ENCODE measurements around the gene LGALS3BP. TPM values are rescaled to one million over a fixed set of nuclear protein-coding genes. Genes with fewer than 3 reads are reported as not detected.
"Not testable (repeated sequence)": the region's sequence is repeated elsewhere in the genome, so short reads cannot be mapped to it uniquely, and the experiment has no call there.

Gene LGALS3BP
- total RNA-seq, 2 donors from 2014 or later, result 44.8 to 48.2 TPM

DNA sequence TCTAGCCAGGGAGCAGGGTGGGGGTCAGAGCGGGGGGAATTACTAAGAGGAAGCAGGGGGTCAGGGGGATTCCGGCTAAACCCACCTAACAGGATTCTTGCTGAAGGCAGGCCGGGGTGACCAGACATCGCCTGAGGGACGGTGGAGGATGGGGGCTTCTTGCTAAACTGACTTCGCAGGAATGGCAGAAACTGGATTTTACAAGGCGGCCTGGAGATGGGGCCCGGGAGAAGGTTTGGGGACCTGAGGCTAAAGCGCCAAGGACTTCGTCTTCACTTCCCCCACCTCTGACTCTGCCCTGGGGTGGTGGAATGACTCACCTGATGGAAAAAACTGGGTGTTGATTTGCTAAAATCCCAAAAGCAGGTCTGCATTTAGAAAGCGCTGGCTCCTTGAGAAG is 23.5 kb downstream of the LGALS3BP start:
- H3K4me3 Mint-ChIP-seq, result no peak overlapping the region
- peak; percentile 31 for ATAC-seq (replicated peaks)
- no peak overlapping the region for H3K27ac Mint-ChIP-seq
- no peaks in the 10 kb centered on the region for H3K36me3 Mint-ChIP-seq (ENCODE audit: low read depth)
- H3K27me3 Mint-ChIP-seq, result peaks cover 4% of the 10 kb centered on the region
- no peaks in the 10 kb centered on the region for H3K9me3 Mint-ChIP-seq
- no peaks in the 10 kb centered on the region for H3K4me1 Mint-ChIP-seq

- Mint-ChIP-seq H3K4me3 (no peak overlapping the region), H3K27ac (no peak overlapping the region), H3K36me3 (ENCODE audit: low read depth) (no peaks in the 10 kb centered on the region), H3K4me1 (no peaks in the 10 kb centered on the region), H3K9me3 (peaks cover 5% of the 10 kb centered on the region), H3K27me3 (peaks cover 4% of the 10 kb centered on the region)
- ATAC-seq (replicated peaks), result peak; percentile 89
Measured at GRCh38 chr17:78954684-78955083, 25.0 kb downstream of the LGALS3BP start.

DNA sequence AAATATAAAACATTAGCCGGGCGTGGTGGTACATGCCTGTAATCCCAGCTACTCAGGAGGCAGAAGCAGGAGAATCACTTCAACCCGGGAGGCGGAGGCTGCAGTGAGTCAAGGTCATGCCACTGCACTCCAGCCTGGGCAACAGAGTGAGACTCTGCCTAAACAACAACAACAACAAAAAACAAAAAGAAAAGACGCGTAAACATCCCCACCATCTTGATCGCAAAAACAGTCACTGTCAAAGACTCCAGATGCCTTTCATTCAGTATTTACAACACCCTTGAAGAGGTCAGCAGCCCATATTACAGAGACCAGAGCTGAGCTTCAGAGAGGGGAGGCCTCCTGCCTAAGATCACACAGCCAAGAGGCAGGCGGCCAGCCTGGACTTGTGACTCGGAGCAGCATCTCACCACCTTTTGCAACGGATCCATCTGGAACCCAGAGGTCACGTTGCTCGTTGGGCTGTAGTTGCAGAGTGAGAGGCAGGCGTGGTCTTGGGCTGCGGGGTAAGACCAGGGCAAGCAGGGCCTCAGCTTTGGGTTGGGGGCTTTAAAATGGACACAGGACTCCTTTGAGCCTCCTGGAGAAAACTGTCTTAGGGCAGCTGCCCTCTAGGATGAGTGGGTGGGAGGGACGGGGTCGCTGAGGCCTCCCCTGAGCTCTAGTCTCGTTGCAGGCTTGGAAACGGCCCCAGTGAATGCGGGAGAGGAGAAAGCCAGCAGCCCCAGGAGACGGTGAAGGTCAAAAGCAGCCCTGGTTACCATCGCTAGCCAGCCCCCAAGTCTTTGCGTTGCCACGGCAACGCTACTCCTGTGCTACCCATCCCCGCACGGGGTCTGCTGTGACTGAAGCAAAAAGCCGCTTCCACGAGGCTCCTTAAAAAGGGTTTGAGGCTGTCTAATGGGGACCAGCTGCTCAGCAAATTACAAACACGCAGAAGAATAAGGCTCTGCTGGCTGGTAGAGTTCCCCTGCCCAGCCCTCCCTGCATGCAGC is 26.1 kb downstream of the LGALS3BP start:
- H3K4me3 Mint-ChIP-seq, result no peak overlapping the region
- no peaks in the 10 kb centered on the region for H3K4me1 Mint-ChIP-seq
- H3K9me3 Mint-ChIP-seq, result peaks cover 5% of the 10 kb centered on the region
- no peak for ATAC-seq (replicated peaks)
- peak overlapping the region; percentile 13 for H3K27ac Mint-ChIP-seq
- H3K36me3 Mint-ChIP-seq (ENCODE audit: low read depth), result no peaks in the 10 kb centered on the region
- H3K27me3 Mint-ChIP-seq, result no peaks in the 10 kb centered on the region

DNA sequence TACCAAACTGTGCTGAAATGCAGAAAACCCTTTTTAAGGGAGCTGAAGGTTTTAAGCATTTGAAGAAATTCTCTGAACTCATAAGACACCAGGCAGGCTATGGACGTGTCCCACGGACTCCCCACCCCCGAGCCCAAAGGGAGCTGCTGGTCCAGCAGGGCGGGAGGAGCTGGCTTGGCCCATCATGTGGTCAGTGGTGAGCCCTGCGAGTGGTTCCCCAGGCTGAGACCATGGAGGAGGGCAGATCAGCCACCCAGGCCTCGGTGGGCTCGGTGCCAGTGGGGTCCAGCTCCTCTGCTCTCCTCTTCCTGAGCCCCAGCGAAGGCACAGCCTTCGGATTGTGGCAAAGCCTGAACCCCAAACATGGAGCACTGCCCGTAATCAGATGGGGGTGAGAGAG is 27.0 kb downstream of the LGALS3BP start:
- Mint-ChIP-seq H3K4me1 (no peaks in the 10 kb centered on the region), H3K4me3 (no peak overlapping the region), H3K9me3 (peaks cover 5% of the 10 kb centered on the region), H3K27ac (no peak overlapping the region), H3K27me3 (no peaks in the 10 kb centered on the region), H3K36me3 (ENCODE audit: low read depth) (no peaks in the 10 kb centered on the region)
- no peak for ATAC-seq (replicated peaks)

GRCh38 chr17:78951967-78952551 is 27.7 kb downstream of the LGALS3BP start:
- ATAC-seq (replicated peaks), result no peak
- H3K4me3 Mint-ChIP-seq, result no peak overlapping the region
- peaks cover 5% of the 10 kb centered on the region for H3K9me3 Mint-ChIP-seq
- H3K27ac Mint-ChIP-seq, result no peak overlapping the region
- no peaks in the 10 kb centered on the region for H3K36me3 Mint-ChIP-seq (ENCODE audit: low read depth)
- no peaks in the 10 kb centered on the region for H3K27me3 Mint-ChIP-seq
- H3K4me1 Mint-ChIP-seq, result no peaks in the 10 kb centered on the region

DNA sequence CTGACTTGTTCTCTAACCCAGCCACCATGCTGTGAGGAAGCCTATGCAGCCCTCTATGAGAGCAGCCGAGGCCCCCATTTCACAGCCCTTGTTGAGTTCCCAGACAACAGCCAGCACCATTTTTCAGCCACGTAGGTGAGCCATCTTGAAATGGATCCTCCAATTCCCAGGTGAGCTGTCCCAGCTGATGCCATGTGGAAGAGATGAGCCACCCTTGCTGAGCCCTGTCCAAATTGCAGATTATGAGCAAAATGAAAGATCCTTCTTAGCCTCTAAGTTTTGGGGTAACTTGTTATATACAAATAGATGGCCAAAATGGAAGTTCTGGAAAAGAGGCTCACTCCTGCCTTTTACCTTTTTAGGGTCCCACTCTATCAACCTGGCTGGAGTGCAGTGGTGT is 28.9 kb downstream of the LGALS3BP start:
- no peaks in the 10 kb centered on the region for H3K36me3 Mint-ChIP-seq (ENCODE audit: low read depth)
- peaks cover 5% of the 10 kb centered on the region for H3K9me3 Mint-ChIP-seq
- no peak overlapping the region for H3K27ac Mint-ChIP-seq
- no peaks in the 10 kb centered on the region for H3K27me3 Mint-ChIP-seq
- H3K4me1 Mint-ChIP-seq, result no peaks in the 10 kb centered on the region
- ATAC-seq (replicated peaks), result no peak
- no peak overlapping the region for H3K4me3 Mint-ChIP-seq

DNA sequence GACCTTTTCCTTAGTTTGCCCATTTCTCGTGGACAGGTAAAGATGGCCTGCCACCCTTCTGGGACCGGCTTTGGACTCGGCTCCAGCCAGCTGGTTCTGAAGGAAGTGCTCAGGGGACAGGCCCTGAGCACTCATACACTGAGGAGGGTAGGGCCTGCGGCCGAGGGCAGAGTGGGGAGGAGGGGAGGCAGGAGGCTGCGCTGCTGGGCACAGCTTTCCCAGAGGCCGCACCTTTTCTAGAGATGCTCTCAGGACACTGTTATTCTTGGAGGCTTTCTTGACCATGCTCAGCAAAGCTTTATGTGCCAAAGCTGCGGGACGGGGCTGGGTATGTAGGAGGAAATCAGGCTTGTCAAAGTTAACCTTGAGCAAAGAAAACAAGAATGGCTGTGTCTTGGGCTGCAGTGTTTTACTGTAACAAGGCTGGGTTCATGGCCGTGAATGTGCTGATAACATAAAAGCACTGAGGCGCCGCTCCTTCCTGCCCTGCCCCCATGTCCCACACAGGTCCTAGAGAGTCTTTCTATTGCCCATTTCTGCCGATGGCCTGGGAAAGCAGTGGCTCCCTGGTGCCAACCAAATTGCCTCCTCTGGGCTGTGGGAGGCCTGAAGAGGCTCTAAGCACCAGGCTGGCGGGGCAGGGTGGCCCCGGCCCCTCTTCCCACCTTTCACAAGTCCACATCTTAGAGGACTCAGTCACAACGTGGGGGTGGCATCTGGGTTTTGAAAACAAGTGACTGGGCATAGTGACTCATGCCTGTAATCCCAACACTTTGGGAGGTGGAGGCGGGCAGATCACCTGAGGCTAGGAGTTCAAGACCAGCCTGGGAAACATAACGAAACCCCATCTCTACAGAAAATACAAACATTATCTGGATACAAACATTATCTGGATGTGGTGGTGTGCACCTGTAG is 32.2 kb downstream of the LGALS3BP start:
- H3K4me1 Mint-ChIP-seq, result no peaks in the 10 kb centered on the region
- peaks cover 7% of the 10 kb centered on the region for H3K27me3 Mint-ChIP-seq
- no peaks in the 10 kb centered on the region for H3K36me3 Mint-ChIP-seq (ENCODE audit: low read depth)
- peak; percentile 42 for ATAC-seq (replicated peaks)
- no peak overlapping the region for H3K27ac Mint-ChIP-seq
- no peak overlapping the region for H3K4me3 Mint-ChIP-seq
- H3K9me3 Mint-ChIP-seq, result peaks cover 5% of the 10 kb centered on the region

- Mint-ChIP-seq H3K36me3 (ENCODE audit: low read depth) (no peaks in the 10 kb centered on the region), H3K4me1 (no peaks in the 10 kb centered on the region), H3K4me3 (no peak overlapping the region), H3K9me3 (peaks cover 5% of the 10 kb centered on the region), H3K27me3 (peaks cover 7% of the 10 kb centered on the region), H3K27ac (no peak overlapping the region)
- no peak for ATAC-seq (replicated peaks)
Measured at GRCh38 chr17:78946631-78947030, 33.1 kb downstream of the LGALS3BP start.

DNA sequence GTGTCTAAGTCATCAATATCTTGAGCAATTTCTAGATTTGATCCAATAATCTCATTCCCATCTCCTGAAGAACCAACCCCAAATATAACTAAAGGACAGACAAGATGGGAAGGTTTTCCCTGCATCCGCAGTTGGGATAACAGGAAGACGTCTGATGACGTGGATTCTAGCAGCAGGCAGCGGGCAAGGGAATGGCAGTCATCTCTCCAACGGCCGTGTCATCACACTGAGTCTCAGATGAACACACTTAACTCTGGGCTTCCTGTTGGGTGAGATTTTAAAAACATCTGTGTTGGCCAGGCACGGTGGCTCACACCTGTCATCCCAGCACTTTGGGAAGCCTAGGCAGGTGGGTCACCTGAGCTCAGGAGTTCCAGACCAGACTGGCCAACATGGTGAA is 33.6 kb downstream of the LGALS3BP start:
- no peak overlapping the region for H3K27ac Mint-ChIP-seq
- no peaks in the 10 kb centered on the region for H3K4me1 Mint-ChIP-seq
- no peak overlapping the region for H3K4me3 Mint-ChIP-seq
- ATAC-seq (replicated peaks), result no peak
- peaks cover 5% of the 10 kb centered on the region for H3K9me3 Mint-ChIP-seq
- no peaks in the 10 kb centered on the region for H3K36me3 Mint-ChIP-seq (ENCODE audit: low read depth)
- peaks cover 7% of the 10 kb centered on the region for H3K27me3 Mint-ChIP-seq

GRCh38 chr17:78945455-78945854 is 34.3 kb downstream of the LGALS3BP start:
- not testable (repeated sequence) for H3K4me3 Mint-ChIP-seq; H3K27ac Mint-ChIP-seq; ATAC-seq (replicated peaks); H3K36me3 Mint-ChIP-seq (ENCODE audit: low read depth); H3K27me3 Mint-ChIP-seq; H3K9me3 Mint-ChIP-seq; H3K4me1 Mint-ChIP-seq

DNA sequence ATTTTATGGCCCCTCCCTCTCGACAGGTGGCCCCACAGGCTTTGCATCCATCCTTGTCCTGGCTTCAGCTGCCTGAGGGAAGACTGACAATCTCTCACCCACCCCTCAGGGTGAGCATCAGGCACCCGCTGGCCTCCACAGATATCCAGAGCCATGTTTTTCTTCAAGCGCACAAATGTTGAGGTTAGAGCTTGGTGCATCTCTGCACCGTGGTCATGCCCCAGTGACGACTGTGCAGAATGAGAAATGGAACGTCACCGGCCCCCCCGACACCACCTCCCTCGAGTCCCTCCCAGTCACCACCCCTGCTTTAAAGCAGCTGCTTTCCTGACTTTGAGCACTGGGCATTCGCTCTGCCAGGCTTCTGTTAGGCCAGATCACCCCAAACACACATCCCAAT is 34.8 kb downstream of the LGALS3BP start:
- H3K27me3 Mint-ChIP-seq, result peaks cover 7% of the 10 kb centered on the region
- ATAC-seq (replicated peaks), result no peak
- H3K36me3 Mint-ChIP-seq (ENCODE audit: low read depth), result no peaks in the 10 kb centered on the region
- H3K4me3 Mint-ChIP-seq, result no peak overlapping the region
- no peaks in the 10 kb centered on the region for H3K9me3 Mint-ChIP-seq
- no peak overlapping the region for H3K27ac Mint-ChIP-seq
- H3K4me1 Mint-ChIP-seq, result no peaks in the 10 kb centered on the region

DNA sequence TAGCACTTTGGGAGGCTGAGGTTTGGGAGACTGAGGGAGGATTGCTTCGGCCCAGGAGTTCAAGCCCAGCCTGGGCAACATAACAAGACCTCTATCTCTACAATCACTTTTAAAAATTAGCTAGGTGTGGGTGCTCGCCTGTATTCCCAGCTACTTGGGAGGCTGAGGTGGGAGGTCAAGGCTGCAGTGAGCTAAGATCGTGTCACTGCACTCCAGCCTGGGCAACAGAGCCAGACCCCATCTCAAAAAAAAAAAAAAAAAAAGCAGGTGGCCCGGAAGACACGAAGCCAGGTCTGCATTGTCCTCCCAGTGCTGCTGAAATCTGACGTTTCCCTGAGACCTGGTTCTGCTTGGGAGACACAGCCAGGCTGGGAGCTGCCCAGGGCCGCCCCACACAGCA is 35.7 kb downstream of the LGALS3BP start:
- no peak overlapping the region for H3K27ac Mint-ChIP-seq
- ATAC-seq (replicated peaks), result no peak
- no peaks in the 10 kb centered on the region for H3K9me3 Mint-ChIP-seq
- no peaks in the 10 kb centered on the region for H3K36me3 Mint-ChIP-seq (ENCODE audit: low read depth)
- peaks cover 7% of the 10 kb centered on the region for H3K27me3 Mint-ChIP-seq
- no peak overlapping the region for H3K4me3 Mint-ChIP-seq
- no peaks in the 10 kb centered on the region for H3K4me1 Mint-ChIP-seq

DNA sequence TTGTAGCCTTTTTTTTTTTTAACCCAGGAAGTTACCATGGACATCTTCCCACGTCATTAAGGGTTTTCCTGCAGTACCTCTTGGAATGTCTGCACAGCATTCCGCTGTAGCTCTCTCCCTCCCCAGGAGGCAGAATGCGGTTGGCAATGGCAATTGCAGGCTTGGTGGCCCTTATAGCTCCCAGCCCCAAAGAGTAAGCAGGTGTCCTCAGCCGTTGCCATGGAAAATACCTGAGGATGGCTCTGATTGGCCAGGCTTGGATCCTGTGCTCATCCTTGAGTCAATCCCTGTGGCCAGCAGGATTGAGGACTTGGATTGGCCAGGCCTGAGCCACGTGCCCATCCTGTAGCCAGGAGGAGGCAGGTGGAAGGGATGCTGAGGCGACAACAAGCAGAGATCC is 39.0 kb downstream of the LGALS3BP start:
- H3K36me3 Mint-ChIP-seq (ENCODE audit: low read depth), result no peaks in the 10 kb centered on the region
- H3K27ac Mint-ChIP-seq, result no peak overlapping the region
- no peaks in the 10 kb centered on the region for H3K9me3 Mint-ChIP-seq
- H3K4me3 Mint-ChIP-seq, result no peak overlapping the region
- no peak for ATAC-seq (replicated peaks)
- no peaks in the 10 kb centered on the region for H3K4me1 Mint-ChIP-seq
- peaks cover 7% of the 10 kb centered on the region for H3K27me3 Mint-ChIP-seq

DNA sequence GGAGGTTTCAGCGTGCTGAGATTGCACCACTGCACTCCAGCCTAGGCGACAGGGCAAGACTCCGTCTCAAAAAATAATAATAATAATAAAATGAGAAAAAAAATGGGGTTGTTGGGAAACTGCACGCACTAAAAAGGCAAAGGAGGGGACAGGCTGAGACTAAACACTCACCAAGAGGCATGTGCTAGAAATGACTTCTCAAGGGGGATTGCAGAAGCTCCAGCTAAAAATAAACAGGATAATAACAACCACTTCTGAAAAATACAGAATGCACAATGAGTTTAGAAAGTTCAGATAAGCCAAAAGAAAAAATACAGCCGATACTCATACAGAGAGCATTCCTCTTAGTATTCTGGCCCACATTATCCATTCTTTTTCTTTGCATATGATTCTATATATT is 39.5 kb downstream of the LGALS3BP start:
- no peak for ATAC-seq (replicated peaks)
- H3K27ac Mint-ChIP-seq, result no peak overlapping the region
- H3K36me3 Mint-ChIP-seq (ENCODE audit: low read depth), result no peaks in the 10 kb centered on the region
- no peaks in the 10 kb centered on the region for H3K4me1 Mint-ChIP-seq
- no peaks in the 10 kb centered on the region for H3K9me3 Mint-ChIP-seq
- H3K27me3 Mint-ChIP-seq, result peaks cover 10% of the 10 kb centered on the region
- no peak overlapping the region for H3K4me3 Mint-ChIP-seq

All from activated T-helper 17 cell treated with anti-CD3 and anti-CD28 coated beads, Interleukin-2, amount 50 U/mL, for 72 hours (primary cell).